ENCODE results near the gene AJAP1.

- TF ChIP-seq POLR2AphosphoS5 (IDR thresholded peaks at IDR 0.05; ENCODE audit: low read depth) (no peak), CTCF (conservative IDR thresholded peaks at IDR 0.05; ENCODE audit: low read depth in 2 of 2) (no peak), EZH2 (IDR thresholded peaks at IDR 0.05; ENCODE audit: low read depth, unreplicated experiment) (no peak), ZNF114 (CRISPR knock-in tag; IDR thresholded peaks at IDR 0.05) (no peak), EZH2phosphoT487 (IDR thresholded peaks at IDR 0.05; ENCODE audit: unreplicated experiment) (no peak), CREB1 (CRISPR knock-in tag; IDR thresholded peaks at IDR 0.05; ENCODE audit: low read depth) (no peak), REST (IDR thresholded peaks at IDR 0.05; ENCODE audit: unreplicated experiment) (no peak), JUNB (IDR thresholded peaks at IDR 0.05; ENCODE audit: unreplicated experiment) (no peak), ETS1 (IDR thresholded peaks at IDR 0.05) (no peak), ZNF331 (CRISPR knock-in tag; IDR thresholded peaks at IDR 0.05; ENCODE audit: low read depth) (no peak), STAT1 (IDR thresholded peaks at IDR 0.05; ENCODE audit: unreplicated experiment) (no peak)
Measured at GRCh38 chr1:4675454-4676186, 21.2 kb downstream of the AJAP1 start.

All from GM23338 (cell line).